ENCODE measurements around the gene SPATA20. TPM values are rescaled to one million over a fixed set of nuclear protein-coding genes. Genes with fewer than 3 reads are reported as not detected.

SPATA20 gene
- total RNA-seq, 1 donor from 2014 or later, result 463 TPM

- Histone ChIP-seq H3K36me3 (no peaks in the 10 kb centered on the region), H3K27me3 (no peaks in the 10 kb centered on the region), H3K27ac (no peak overlapping the region), H3K4me3 (no peak overlapping the region), H3K4me1 (peaks cover 0 to 7% of the 10 kb centered on the region in 2 donors), H3K9me3 (no peaks in the 10 kb centered on the region)
- TF ChIP-seq CTCF (IDR thresholded peaks at IDR 0.05), result no peak
- intact Hi-C loops (cut with DNase I), result no loop called here
- no peak for DNase-seq (ENCODE audit: low spot score in 2 of 2)
Observed at GRCh38 chr17:50601823-50602375, 54.9 kb downstream of the SPATA20 start.

DNA sequence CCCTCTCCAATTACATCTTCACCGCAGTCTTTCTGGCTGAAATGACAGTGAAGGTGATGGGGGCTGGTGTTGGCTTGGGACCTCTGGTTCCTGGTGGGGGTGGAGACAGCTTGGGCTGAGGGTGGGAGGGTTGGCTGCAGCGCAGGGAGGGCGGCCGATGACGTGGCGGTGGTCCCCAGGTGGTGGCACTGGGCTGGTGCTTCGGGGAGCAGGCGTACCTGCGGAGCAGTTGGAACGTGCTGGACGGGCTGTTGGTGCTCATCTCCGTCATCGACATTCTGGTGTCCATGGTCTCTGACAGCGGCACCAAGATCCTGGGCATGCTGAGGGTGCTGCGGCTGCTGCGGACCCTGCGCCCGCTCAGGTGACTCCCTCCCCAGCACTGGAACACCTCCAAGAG, 55.9 kb downstream of the SPATA20 start:
- no peak overlapping the region for H3K27ac ChIP-seq
- intact Hi-C loops (cut with DNase I), result no loop called here
- H3K4me1 ChIP-seq, result peaks cover 0 to 7% of the 10 kb centered on the region in 2 donors
- H3K27me3 ChIP-seq, result no peaks in the 10 kb centered on the region
- no peaks in the 10 kb centered on the region for H3K9me3 ChIP-seq
- no peak for DNase-seq (ENCODE audit: low spot score in 2 of 2)
- H3K4me3 ChIP-seq, result no peak overlapping the region
- H3K36me3 ChIP-seq, result no peaks in the 10 kb centered on the region
- no peak for TF ChIP-seq CTCF (IDR thresholded peaks at IDR 0.05)

DNA sequence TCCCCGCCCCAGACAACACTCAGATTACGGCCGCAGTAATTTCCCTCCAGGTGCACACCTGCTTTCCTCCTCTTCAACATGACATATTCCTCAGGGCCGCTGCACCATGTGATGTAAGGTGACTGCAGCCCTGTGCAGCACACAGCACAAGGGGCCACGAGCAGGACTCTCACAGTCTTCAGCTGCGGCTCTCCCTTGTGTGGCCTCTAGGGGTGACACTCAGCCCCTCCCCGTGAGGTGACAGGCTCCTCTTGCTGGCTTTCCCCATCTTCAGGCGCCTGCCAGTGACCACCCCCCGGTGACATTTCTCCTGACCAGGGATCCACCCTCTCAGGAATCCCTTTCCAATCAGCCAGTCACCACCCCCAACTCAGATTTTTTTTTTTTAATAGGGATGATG, 56.4 kb downstream of the SPATA20 start:
- intact Hi-C loops (cut with DNase I), result no loop called here
- H3K27ac ChIP-seq, result no peak overlapping the region
- no peak for DNase-seq (ENCODE audit: low spot score in 2 of 2)
- H3K9me3 ChIP-seq, result no peaks in the 10 kb centered on the region
- peaks cover 0 to 7% of the 10 kb centered on the region in 2 donors for H3K4me1 ChIP-seq
- no peaks in the 10 kb centered on the region for H3K36me3 ChIP-seq
- H3K27me3 ChIP-seq, result no peaks in the 10 kb centered on the region
- no peak overlapping the region for H3K4me3 ChIP-seq
- TF ChIP-seq CTCF (IDR thresholded peaks at IDR 0.05), result no peak

DNA sequence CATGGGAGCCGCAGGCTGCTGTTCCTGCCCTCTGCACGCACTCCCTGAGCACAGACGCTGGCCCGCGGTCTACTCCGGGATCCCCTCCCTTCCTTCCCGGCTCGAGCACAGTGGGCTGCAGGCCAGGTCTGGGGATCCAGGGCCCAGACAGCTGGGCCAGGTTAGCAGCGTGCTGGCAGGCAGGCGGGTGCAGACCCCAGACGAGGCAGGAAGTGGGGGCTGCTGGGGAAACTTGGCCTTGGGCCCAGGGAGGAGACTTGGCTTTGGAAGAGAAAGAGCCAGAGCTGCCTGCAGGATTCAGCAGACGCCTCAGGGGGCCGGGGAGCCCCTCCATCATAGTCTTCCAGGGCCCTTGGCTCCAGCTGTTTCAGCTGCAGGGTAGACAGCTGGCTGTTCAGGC, 57.5 kb downstream of the SPATA20 start:
- intact Hi-C loops (cut with DNase I), result no loop called here
- TF ChIP-seq CTCF (IDR thresholded peaks at IDR 0.05), result no peak
- H3K4me1 ChIP-seq, result peaks cover 0 to 7% of the 10 kb centered on the region in 2 donors
- H3K36me3 ChIP-seq, result no peaks in the 10 kb centered on the region
- no peak overlapping the region for H3K27ac ChIP-seq
- no peaks in the 10 kb centered on the region for H3K9me3 ChIP-seq
- no peaks in the 10 kb centered on the region for H3K27me3 ChIP-seq
- DNase-seq (ENCODE audit: low spot score in 2 of 2), result no peak
- no peak overlapping the region for H3K4me3 ChIP-seq

DNA sequence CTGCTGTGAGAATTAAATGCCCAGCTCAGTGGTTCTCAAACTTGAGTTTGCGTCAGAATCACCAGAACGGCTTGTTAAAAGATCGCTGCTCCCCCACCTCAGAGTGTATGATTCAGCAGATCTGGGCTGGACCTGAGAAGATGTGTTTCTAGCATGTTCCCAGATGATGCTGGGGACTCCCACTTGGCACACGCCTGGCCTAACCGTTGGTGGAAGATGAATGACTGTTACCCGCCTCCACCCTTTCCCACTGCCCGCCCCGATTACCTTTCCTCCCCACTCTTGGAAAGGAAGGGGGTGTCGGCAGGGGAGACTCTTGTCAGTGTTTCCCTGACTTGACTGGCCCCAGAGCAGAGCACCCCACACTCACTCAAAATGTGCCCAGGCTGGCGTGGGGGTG, 58.5 kb downstream of the SPATA20 start:
- Histone ChIP-seq H3K27me3 (no peaks in the 10 kb centered on the region), H3K9me3 (no peaks in the 10 kb centered on the region), H3K36me3 (no peaks in the 10 kb centered on the region), H3K4me3 (no peak overlapping the region), H3K4me1 (peaks cover 0 to 7% of the 10 kb centered on the region in 2 donors), H3K27ac (no peak overlapping the region)
- no peak for TF ChIP-seq CTCF (IDR thresholded peaks at IDR 0.05)
- no peak for DNase-seq (ENCODE audit: low spot score in 2 of 2)
- intact Hi-C loops (cut with DNase I), result no loop called here

Other genes with a start within 250 kb of the SPATA20 start
- gene XYLT2, start 201.0 kb upstream of the SPATA20 start, total RNA-seq, result 51.3 TPM
- 28.9 TPM for gene MRPL27, start 174.0 kb upstream of the SPATA20 start, total RNA-seq
- not detected for gene EME1, start 173.9 kb upstream of the SPATA20 start, total RNA-seq
- gene LRRC59, start 149.7 kb upstream of the SPATA20 start, total RNA-seq, result 91.9 TPM
- gene ACSF2, start 121.0 kb upstream of the SPATA20 start, total RNA-seq, result 26.1 TPM
- gene CHAD, start 78.3 kb upstream of the SPATA20 start, total RNA-seq, result not detected
- 36.7 TPM for gene RSAD1, start 68.3 kb upstream of the SPATA20 start, total RNA-seq
- gene MYCBPAP, start 38.7 kb upstream of the SPATA20 start, total RNA-seq, result 7.9 TPM
- gene EPN3, start 14.4 kb upstream of the SPATA20 start, total RNA-seq, result 0.85 TPM
- 1.2 TPM for gene CACNA1G, start 13.5 kb downstream of the SPATA20 start, total RNA-seq
- gene ABCC3, start 87.7 kb downstream of the SPATA20 start, total RNA-seq, result 30.2 TPM
- 35.4 TPM for gene ANKRD40, start 160.7 kb downstream of the SPATA20 start, total RNA-seq
- 32.0 TPM for gene LUC7L3, start 172.4 kb downstream of the SPATA20 start, total RNA-seq
- not detected for gene ANKRD40CL, start 220.3 kb downstream of the SPATA20 start, total RNA-seq